Hepatocyte (in vitro differentiated cells): Measurements from ENCODE around the gene ATP9A. TPM values are rescaled to one million over a fixed set of nuclear protein-coding genes. Genes with fewer than 3 reads are reported as not detected.

Experiments
- DNase-seq: peaks from one replicate; pipeline ENCODE4 v3.0.0-alpha.2; 2016; ENCODE audit warnings: low spot score
- H2AFZ ChIP-seq: fragments of 200-600 bp; sonication (generic); 2 replicates; pipeline ENCODE4 v1.6.0; 2016; ENCODE audit warnings: antibody characterized with exemption, mild to moderate bottlenecking
- H3K27ac ChIP-seq: fragments of 200-600 bp; sonication (generic); 2 replicates; pipeline ENCODE4 v1.5.1; 2016; ENCODE audit warnings: mild to moderate bottlenecking
- H3K27me3 ChIP-seq: fragments of 200-600 bp; sonication (generic); 2 replicates; pipeline ENCODE4 v1.6.1; 2016
- H3K36me3 ChIP-seq: fragments of 200-600 bp; sonication (generic); replicated peaks from 2 replicates; pipeline ENCODE4 v1.5.1; 2016; ENCODE audit warnings: low read depth; ENCODE audit not compliant: insufficient read depth
- H3K4me1 ChIP-seq: fragments of 200-600 bp; sonication (generic); 2 replicates; pipeline ENCODE4 v1.5.1; 2016; ENCODE audit warnings: mild to moderate bottlenecking, moderate library complexity; ENCODE audit not compliant: insufficient read depth
- H3K4me2 ChIP-seq: fragments of 200-600 bp; sonication (generic); 2 replicates; pipeline ENCODE4 v1.6.0; 2016
- H3K4me3 ChIP-seq: fragments of 200-600 bp; sonication (generic); 2 replicates; pipeline ENCODE4 v1.5.1; 2016; ENCODE audit warnings: mild to moderate bottlenecking
- H3K79me2 ChIP-seq: fragments of 200-600 bp; sonication (generic); 2 replicates; pipeline ENCODE4 v1.6.0; 2017; ENCODE audit warnings: mild to moderate bottlenecking
- H3K9me2 ChIP-seq: fragments of 200-600 bp; sonication (generic); replicated peaks from 2 replicates; pipeline ENCODE4 v1.6.0; 2017; ENCODE audit warnings: mild to moderate bottlenecking; ENCODE audit not compliant: insufficient read depth
- H3K9me3 ChIP-seq: fragments of 200-600 bp; sonication (generic); 2 replicates; pipeline ENCODE4 v1.5.1; 2016; ENCODE audit warnings: low read depth, mild to moderate bottlenecking
- H4K20me1 ChIP-seq: fragments of 200-600 bp; sonication (generic); 2 replicates; pipeline ENCODE4 v1.6.0; 2016; ENCODE audit warnings: mild to moderate bottlenecking; ENCODE audit not compliant: insufficient read depth, poor library complexity, severe bottlenecking
- EZH2 ChIP-seq: fragments of 200-600 bp; sonication (generic); IDR thresholded peaks from 2 replicates; pipeline ENCODE4 v1.6.1; 2016; ENCODE audit warnings: antibody characterized with exemption, mild to moderate bottlenecking, borderline replicate concordance
- EZH2phosphoT487 ChIP-seq: fragments of 200-600 bp; sonication (generic); IDR thresholded peaks from one replicate; pipeline ENCODE4 v1.6.1; 2018; ENCODE audit warnings: antibody characterized with exemption, mild to moderate bottlenecking, low read depth, moderate library complexity; ENCODE audit not compliant: unreplicated experiment, severe bottlenecking
- WGBS: methylation state at CpG from one replicate; pipeline ENCODE4 v1.1.6; 2016; ENCODE audit warnings: low lambda C conversion rate; ENCODE audit errors: missing lambda C conversion rate; 5-methylcytosine and 5-hydroxymethylcytosine counted together
- polyA plus RNA-seq: library from polyadenylated mRNA; unstranded; fragments of >200 nt; fragmentation: Nextera tagmentation; extraction: Ambion mirVana; gene quantifications from 2 replicates; pipeline ENCODE4 v1.2.1, GENCODE V29; 2016
- total RNA-seq: library from RNA; depleted of rRNA; stranded (reverse); fragments of >200 nt; gene quantifications from 2 replicates; pipeline ENCODE4 v1.2.3, GENCODE V29; 2014
- TF ChIP-seq, protein P1 (sequence below): fragments of 200-600 bp; sonication (generic); IDR thresholded peaks from 2 replicates; pipeline ENCODE4 v1.5.1; 2016; ENCODE audit warnings: antibody characterized with exemption, mild to moderate bottlenecking; ENCODE audit not compliant: poor library complexity

Gene ATP9A
- total and polyA plus RNA-seq, 2 experiments from 2014 or later = 12.1 to 28.1 TPM

DNA sequence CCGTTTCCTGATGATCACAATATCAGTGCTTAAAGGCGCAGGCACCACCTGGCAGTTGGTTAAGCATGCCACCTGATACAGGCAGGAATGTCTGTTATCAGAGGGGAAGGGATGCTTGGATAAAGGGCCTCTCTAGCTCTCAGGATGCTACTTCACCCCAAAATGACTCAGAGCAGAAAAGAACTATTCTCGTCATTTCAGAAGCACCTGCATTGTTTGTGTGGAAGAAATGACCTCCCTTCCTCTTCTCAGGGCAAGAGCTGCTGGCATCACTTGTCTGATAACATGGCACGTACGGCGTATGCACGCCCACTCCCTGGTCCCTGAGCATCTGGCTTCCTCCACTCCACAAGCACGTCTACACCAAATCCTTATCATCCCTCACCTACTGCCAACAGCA lies 47.3 kb downstream of the ATP9A start:
- Histone ChIP-seq H3K9me2 (no peaks in the 10 kb centered on the region), H3K27me3 (no peaks in the 10 kb centered on the region), H3K36me3 (no peaks in the 10 kb centered on the region), H3K4me3 (no peak overlapping the region), H3K79me2 (peaks cover 25% of the 10 kb centered on the region), H4K20me1 (no peaks in the 10 kb centered on the region), H3K4me2 (no peak overlapping the region), H2AFZ (no peak overlapping the region), H3K27ac (peak overlapping the region; percentile 61), H3K9me3 (no peaks in the 10 kb centered on the region), H3K4me1 (peaks cover 2% of the 10 kb centered on the region)
- 88% methylated on average over 8 of the region's 8 CpGs for WGBS
- DNase-seq = no peak
- TF ChIP-seq EZH2 (no peak), EZH2phosphoT487 (no peak)
- TF ChIP-seq, protein P1, sequence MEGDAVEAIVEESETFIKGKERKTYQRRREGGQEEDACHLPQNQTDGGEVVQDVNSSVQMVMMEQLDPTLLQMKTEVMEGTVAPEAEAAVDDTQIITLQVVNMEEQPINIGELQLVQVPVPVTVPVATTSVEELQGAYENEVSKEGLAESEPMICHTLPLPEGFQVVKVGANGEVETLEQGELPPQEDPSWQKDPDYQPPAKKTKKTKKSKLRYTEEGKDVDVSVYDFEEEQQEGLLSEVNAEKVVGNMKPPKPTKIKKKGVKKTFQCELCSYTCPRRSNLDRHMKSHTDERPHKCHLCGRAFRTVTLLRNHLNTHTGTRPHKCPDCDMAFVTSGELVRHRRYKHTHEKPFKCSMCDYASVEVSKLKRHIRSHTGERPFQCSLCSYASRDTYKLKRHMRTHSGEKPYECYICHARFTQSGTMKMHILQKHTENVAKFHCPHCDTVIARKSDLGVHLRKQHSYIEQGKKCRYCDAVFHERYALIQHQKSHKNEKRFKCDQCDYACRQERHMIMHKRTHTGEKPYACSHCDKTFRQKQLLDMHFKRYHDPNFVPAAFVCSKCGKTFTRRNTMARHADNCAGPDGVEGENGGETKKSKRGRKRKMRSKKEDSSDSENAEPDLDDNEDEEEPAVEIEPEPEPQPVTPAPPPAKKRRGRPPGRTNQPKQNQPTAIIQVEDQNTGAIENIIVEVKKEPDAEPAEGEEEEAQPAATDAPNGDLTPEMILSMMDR = no peak

- H3K36me3 ChIP-seq = no peaks in the 10 kb centered on the region
- peaks cover 25% of the 10 kb centered on the region for H3K79me2 ChIP-seq
- no peak for DNase-seq
- no peaks in the 10 kb centered on the region for H4K20me1 ChIP-seq
- H2AFZ ChIP-seq = no peak overlapping the region
- TF ChIP-seq EZH2 (no peak), EZH2phosphoT487 (no peak)
- TF ChIP-seq, protein P1 = no peak
- no peaks in the 10 kb centered on the region for H3K9me2 ChIP-seq
- H3K4me2 ChIP-seq = no peak overlapping the region
- no peak overlapping the region for H3K4me3 ChIP-seq
- 95% methylated on average over 9 of the region's 9 CpGs for WGBS
- H3K27ac ChIP-seq = no peak overlapping the region
- peaks cover 5% of the 10 kb centered on the region for H3K4me1 ChIP-seq
- no peaks in the 10 kb centered on the region for H3K9me3 ChIP-seq
- no peaks in the 10 kb centered on the region for H3K27me3 ChIP-seq
Observed at GRCh38 chr20:51720384-51720783, 47.8 kb downstream of the ATP9A start.

DNA sequence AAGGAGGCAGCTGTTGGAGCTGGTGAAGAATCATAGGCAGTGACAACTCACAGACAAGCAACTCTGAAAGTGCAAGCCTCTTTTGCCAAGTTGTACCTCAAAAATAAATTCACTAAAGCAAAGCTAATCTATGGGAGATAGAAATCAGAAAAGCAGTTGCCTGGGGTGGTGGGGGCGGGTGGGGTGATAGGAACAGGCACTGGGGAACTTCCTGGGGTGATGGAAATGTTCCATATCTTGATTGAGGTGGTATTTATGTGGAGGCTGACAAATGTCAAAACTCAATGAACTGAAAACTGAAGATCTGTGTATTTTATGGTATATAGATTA lies 52.4 kb downstream of the ATP9A start:
- Histone ChIP-seq H3K79me2 (peaks cover 27% of the 10 kb centered on the region), H3K9me3 (no peaks in the 10 kb centered on the region), H3K27ac (peak overlapping the region; percentile 32), H3K4me1 (peaks cover 11% of the 10 kb centered on the region), H2AFZ (no peak overlapping the region), H3K4me2 (peak overlapping the region; percentile 49), H3K36me3 (no peaks in the 10 kb centered on the region), H4K20me1 (no peaks in the 10 kb centered on the region), H3K27me3 (no peaks in the 10 kb centered on the region), H3K9me2 (no peaks in the 10 kb centered on the region), H3K4me3 (no peak overlapping the region)
- DNase-seq = no peak
- 67% methylated on average over 1 of the region's 1 CpG for WGBS
- TF ChIP-seq, protein P1 = no peak
- no peak for TF ChIP-seq EZH2
- no peak for TF ChIP-seq EZH2phosphoT487
